ENCODE results near the gene ATXN10. TPM values are rescaled to one million over a fixed set of nuclear protein-coding genes. Genes with fewer than 3 reads are reported as not detected.

ATXN10 gene
- total RNA-seq, 1 donor from 2014 or later, result 117 TPM

- Mint-ChIP-seq H3K9me3 (ENCODE audit: low read depth) (peaks cover 8% of the 10 kb centered on the region), H3K27ac (ENCODE audit: unreplicated experiment) (no peak overlapping the region), H3K4me1 (ENCODE audit: low read depth) (peaks cover 3% of the 10 kb centered on the region), H3K4me3 (ENCODE audit: unreplicated experiment) (no peak overlapping the region), H3K27me3 (ENCODE audit: low read depth) (peaks cover 27% of the 10 kb centered on the region), H3K36me3 (ENCODE audit: low read depth) (peaks cover 6% of the 10 kb centered on the region)
- TF ChIP-seq CTCF (IDR thresholded peaks at IDR 0.05), result no peak
- peak; percentile 77 for DNase-seq (ENCODE audit: low spot score)
These were observed 206.0 kb downstream of the ATXN10 start for GRCh38 chr22:45877651-45878050.

GRCh38 chr22:45878051-45878781, 206.6 kb downstream of the ATXN10 start:
- Mint-ChIP-seq H3K4me1 (ENCODE audit: low read depth) (peaks cover 3% of the 10 kb centered on the region), H3K27me3 (ENCODE audit: low read depth) (peaks cover 24% of the 10 kb centered on the region), H3K27ac (ENCODE audit: unreplicated experiment) (no peak overlapping the region), H3K36me3 (ENCODE audit: low read depth) (peaks cover 1% of the 10 kb centered on the region), H3K4me3 (ENCODE audit: unreplicated experiment) (no peak overlapping the region), H3K9me3 (ENCODE audit: low read depth) (peaks cover 2% of the 10 kb centered on the region)
- peak; percentile 87 for DNase-seq (ENCODE audit: low spot score)
- no peak for TF ChIP-seq CTCF (IDR thresholded peaks at IDR 0.05)

- no peak overlapping the region for H3K4me3 Mint-ChIP-seq (ENCODE audit: unreplicated experiment)
- H3K27me3 Mint-ChIP-seq (ENCODE audit: low read depth), result peaks cover 23% of the 10 kb centered on the region
- peak; percentile 83 for DNase-seq (ENCODE audit: low spot score)
- peaks cover 1% of the 10 kb centered on the region for H3K36me3 Mint-ChIP-seq (ENCODE audit: low read depth)
- H3K4me1 Mint-ChIP-seq (ENCODE audit: low read depth), result peaks cover 3% of the 10 kb centered on the region
- no peak overlapping the region for H3K27ac Mint-ChIP-seq (ENCODE audit: unreplicated experiment)
- no peaks in the 10 kb centered on the region for H3K9me3 Mint-ChIP-seq (ENCODE audit: low read depth)
- TF ChIP-seq CTCF (IDR thresholded peaks at IDR 0.05), result no peak
These were observed 207.4 kb downstream of the ATXN10 start for GRCh38 chr22:45878901-45879551.

GRCh38 chr22:45879552-45879949, 207.9 kb downstream of the ATXN10 start:
- Mint-ChIP-seq H3K36me3 (ENCODE audit: low read depth) (peaks cover 1% of the 10 kb centered on the region), H3K27ac (ENCODE audit: unreplicated experiment) (no peak overlapping the region), H3K4me3 (ENCODE audit: unreplicated experiment) (no peak overlapping the region), H3K4me1 (ENCODE audit: low read depth) (peaks cover 3% of the 10 kb centered on the region), H3K9me3 (ENCODE audit: low read depth) (no peaks in the 10 kb centered on the region), H3K27me3 (ENCODE audit: low read depth) (peaks cover 22% of the 10 kb centered on the region)
- TF ChIP-seq CTCF (IDR thresholded peaks at IDR 0.05), result no peak
- peak; percentile 61 for DNase-seq (ENCODE audit: low spot score)

GRCh38 chr22:45880091-45880715, 208.6 kb downstream of the ATXN10 start:
- H3K27me3 Mint-ChIP-seq (ENCODE audit: low read depth), result peaks cover 19% of the 10 kb centered on the region
- peak; percentile 90 for DNase-seq (ENCODE audit: low spot score)
- no peaks in the 10 kb centered on the region for H3K9me3 Mint-ChIP-seq (ENCODE audit: low read depth)
- H3K27ac Mint-ChIP-seq (ENCODE audit: unreplicated experiment), result no peak overlapping the region
- H3K4me1 Mint-ChIP-seq (ENCODE audit: low read depth), result peaks cover 3% of the 10 kb centered on the region
- peak overlapping the region; percentile 43 for H3K4me3 Mint-ChIP-seq (ENCODE audit: unreplicated experiment)
- no peaks in the 10 kb centered on the region for H3K36me3 Mint-ChIP-seq (ENCODE audit: low read depth)
- TF ChIP-seq CTCF (IDR thresholded peaks at IDR 0.05), result no peak
